ENCODE data around the gene USP14.

USP14 gene

DNA sequence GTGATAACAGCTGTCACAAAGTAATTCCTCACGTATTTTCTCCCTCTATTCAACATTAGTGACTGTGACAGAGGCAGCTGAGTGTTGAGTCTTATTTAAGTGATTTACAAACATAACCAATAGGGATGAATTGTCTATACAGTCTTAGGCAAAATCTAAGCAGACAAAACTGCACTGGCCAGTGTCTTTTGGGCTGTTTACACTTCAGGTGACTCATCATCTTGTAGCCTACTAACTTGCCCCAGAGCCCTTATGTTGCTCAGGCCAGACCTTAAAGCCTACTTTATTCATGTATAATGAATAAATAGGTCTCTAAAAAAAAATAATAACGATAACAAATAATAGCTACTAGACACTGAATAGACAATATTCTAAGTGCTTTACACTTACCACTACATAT is 92.3 kb downstream of the USP14 start:
- DNase-seq (ENCODE audit: low read depth) = no peak
- TF ChIP-seq, protein P1, sequence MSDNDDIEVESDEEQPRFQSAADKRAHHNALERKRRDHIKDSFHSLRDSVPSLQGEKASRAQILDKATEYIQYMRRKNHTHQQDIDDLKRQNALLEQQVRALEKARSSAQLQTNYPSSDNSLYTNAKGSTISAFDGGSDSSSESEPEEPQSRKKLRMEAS (IDR thresholded peaks at IDR 0.05; ENCODE audit: low read depth, low read length) = no peak
- TF ChIP-seq, protein P2, sequence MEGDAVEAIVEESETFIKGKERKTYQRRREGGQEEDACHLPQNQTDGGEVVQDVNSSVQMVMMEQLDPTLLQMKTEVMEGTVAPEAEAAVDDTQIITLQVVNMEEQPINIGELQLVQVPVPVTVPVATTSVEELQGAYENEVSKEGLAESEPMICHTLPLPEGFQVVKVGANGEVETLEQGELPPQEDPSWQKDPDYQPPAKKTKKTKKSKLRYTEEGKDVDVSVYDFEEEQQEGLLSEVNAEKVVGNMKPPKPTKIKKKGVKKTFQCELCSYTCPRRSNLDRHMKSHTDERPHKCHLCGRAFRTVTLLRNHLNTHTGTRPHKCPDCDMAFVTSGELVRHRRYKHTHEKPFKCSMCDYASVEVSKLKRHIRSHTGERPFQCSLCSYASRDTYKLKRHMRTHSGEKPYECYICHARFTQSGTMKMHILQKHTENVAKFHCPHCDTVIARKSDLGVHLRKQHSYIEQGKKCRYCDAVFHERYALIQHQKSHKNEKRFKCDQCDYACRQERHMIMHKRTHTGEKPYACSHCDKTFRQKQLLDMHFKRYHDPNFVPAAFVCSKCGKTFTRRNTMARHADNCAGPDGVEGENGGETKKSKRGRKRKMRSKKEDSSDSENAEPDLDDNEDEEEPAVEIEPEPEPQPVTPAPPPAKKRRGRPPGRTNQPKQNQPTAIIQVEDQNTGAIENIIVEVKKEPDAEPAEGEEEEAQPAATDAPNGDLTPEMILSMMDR (IDR thresholded peaks at IDR 0.05; ENCODE audit: low read depth, low read length) = no peak
- TF ChIP-seq MYC (IDR thresholded peaks at IDR 0.05; ENCODE audit: low read depth, low read length) = no peak
- no peak overlapping the region for H3K4me3 ChIP-seq (ENCODE audit: low read depth, low read length)

DNA sequence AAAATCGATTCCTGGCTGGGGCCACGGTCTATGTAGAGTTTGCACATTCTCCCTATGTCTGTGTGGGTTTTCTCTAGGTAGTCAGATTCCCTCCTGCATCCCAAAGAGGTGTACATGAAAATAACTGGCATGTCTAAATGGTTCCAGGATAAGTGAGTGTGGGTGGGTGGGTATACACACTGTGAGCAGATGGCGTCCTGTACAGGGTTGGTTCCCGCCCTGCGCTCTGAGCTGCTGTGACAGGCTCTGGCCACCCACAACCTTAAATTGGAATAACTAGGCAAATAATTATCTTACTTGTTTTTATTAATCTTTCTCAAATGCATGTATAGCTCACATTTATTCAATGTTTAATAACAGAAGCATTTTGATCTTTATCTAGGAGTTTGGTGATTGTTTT is 93.2 kb downstream of the USP14 start:
- DNase-seq (ENCODE audit: low read depth) = no peak
- H3K4me3 ChIP-seq (ENCODE audit: low read depth, low read length) = no peak overlapping the region
- no peak for TF ChIP-seq POLR2A (IDR thresholded peaks at IDR 0.05; ENCODE audit: extremely low read depth, insufficient read length)
- TF ChIP-seq, protein P2 (IDR thresholded peaks at IDR 0.05; ENCODE audit: low read depth, low read length) = no peak
- TF ChIP-seq MYC (IDR thresholded peaks at IDR 0.05; ENCODE audit: low read depth, low read length) = no peak
- TF ChIP-seq, protein P1 (IDR thresholded peaks at IDR 0.05; ENCODE audit: low read depth, low read length) = no peak

DNA sequence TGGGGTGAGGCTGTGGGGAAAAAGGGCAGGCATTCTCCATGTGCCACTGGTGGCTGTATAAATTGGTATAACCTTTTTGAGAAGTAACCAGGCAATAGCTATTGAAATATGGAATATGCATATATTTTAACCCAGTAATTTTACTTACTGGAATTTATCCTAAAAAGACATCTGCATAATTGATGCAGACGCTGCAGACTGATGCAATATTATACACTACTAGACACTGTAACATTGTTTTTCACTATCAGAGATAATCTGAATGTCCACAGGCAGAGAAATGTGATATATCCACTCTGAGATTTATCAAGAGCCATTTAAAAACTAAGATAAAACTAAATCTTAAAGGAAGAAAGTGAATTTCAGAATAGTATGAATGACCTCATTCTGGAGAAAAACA is 94.8 kb downstream of the USP14 start:
- DNase-seq (ENCODE audit: low read depth) = no peak
- TF ChIP-seq POLR2A (IDR thresholded peaks at IDR 0.05; ENCODE audit: extremely low read depth, insufficient read length) (no peak), MYC (IDR thresholded peaks at IDR 0.05; ENCODE audit: low read depth, low read length) (no peak)
- TF ChIP-seq, protein P1 (IDR thresholded peaks at IDR 0.05; ENCODE audit: low read depth, low read length) = no peak
- TF ChIP-seq, protein P2 (IDR thresholded peaks at IDR 0.05; ENCODE audit: low read depth, low read length) = no peak

DNA sequence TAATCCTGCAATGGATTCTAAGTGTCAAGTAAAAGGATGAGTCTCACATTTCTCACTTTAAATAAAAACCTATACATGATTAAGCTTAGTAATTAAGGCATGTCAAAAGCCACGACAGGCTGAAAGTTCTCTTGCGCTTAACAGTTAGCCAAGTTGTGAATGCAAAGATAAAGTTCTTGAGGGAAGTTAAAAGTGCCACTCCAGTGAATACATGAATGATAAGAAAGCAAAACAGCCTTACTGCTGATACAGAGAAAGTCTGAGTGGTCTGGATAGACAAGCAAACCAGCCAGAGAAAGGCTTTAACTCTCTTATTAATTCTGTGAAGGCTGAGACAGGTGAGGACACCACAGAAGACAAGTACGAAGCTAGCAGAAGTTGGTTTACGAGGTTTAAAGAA is 96.8 kb downstream of the USP14 start:
- no peak for DNase-seq (ENCODE audit: low read depth)
- no peak overlapping the region for H3K4me3 ChIP-seq (ENCODE audit: low read depth, low read length)
- no peak for TF ChIP-seq POLR2A (IDR thresholded peaks at IDR 0.05; ENCODE audit: extremely low read depth, insufficient read length)
- TF ChIP-seq, protein P1 (IDR thresholded peaks at IDR 0.05; ENCODE audit: low read depth, low read length) = no peak

More for the DNA sequence above, 94.8 kb downstream of the USP14 start:
- no peak overlapping the region for H3K4me3 ChIP-seq (ENCODE audit: low read depth, low read length)

DNA sequence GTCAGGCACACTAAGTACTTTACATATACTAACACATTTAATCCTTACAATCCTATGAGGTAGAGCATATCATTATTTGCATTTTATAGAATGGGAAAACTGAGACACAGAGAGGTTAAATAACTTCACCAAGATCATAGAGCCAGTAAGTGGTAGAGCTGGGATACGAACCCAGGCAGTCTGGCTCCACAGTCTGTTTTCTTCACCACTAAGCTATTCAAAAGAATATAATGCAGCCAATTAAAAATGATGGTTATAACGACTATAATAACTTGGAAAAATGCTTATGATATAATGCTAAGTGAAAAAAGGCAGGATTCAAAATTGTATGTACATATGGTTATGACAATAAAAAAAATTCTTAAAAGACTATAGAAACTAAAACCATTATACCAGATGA is 102.2 kb downstream of the USP14 start:
- H3K4me3 ChIP-seq (ENCODE audit: low read depth, low read length) = no peak overlapping the region
- no peak for DNase-seq (ENCODE audit: low read depth)
- TF ChIP-seq, protein P1 (IDR thresholded peaks at IDR 0.05; ENCODE audit: low read depth, low read length) = no peak
- TF ChIP-seq POLR2A (IDR thresholded peaks at IDR 0.05; ENCODE audit: extremely low read depth, insufficient read length) (no peak), MYC (IDR thresholded peaks at IDR 0.05; ENCODE audit: low read depth, low read length) (no peak)
- TF ChIP-seq, protein P2 (IDR thresholded peaks at IDR 0.05; ENCODE audit: low read depth, low read length) = no peak

DNA sequence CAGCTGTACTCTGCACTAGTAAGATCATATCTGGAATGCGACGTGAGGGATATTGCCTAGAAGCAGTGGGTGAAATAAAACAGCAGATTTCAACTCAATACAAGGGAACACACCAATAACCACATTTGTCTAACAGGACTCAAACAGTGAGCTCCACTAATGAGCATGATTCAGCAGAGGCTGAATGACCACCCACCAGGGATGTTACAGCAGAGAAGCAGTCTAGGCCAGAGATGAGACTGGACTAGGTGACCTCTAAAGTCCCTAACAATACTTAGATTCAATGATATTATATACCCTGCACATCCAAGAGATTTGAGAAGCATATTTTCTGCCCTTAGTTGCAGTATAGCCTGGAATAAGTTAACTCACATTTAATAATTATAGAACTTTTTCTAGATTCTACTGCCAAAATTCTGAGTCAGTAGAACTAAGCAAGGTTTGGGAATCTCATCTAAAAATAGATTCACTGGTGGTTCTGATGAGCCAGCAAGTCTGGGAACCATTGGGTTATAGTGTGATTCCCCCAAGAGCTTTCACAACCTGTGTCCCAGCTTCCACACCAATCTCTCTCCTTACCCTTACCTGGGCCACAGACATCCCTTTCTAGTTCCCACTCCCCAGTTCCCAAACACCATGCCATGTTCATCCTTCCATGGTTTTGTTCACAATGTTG is 103.2 kb downstream of the USP14 start:
- H3K4me3 ChIP-seq (ENCODE audit: low read depth, low read length) = no peak overlapping the region
- DNase-seq (ENCODE audit: low read depth) = no peak
- TF ChIP-seq POLR2A (IDR thresholded peaks at IDR 0.05; ENCODE audit: extremely low read depth, insufficient read length) = no peak
- TF ChIP-seq, protein P2 (IDR thresholded peaks at IDR 0.05; ENCODE audit: low read depth, low read length) = no peak
- no peak for TF ChIP-seq MYC (IDR thresholded peaks at IDR 0.05; ENCODE audit: low read depth, low read length)
- TF ChIP-seq, protein P1 (IDR thresholded peaks at IDR 0.05; ENCODE audit: low read depth, low read length) = no peak
